ENCODE results near the gene TCL1B.
A peak's percentile ranks its signal among the peaks of the same experiment; 100 is the strongest.

The TCL1B gene

GRCh38 chr14:95659990-95660385, 26.2 kb upstream of the TCL1B start:
- TF ChIP-seq FOXM1 (IDR thresholded peaks at IDR 0.05; ENCODE audit: borderline replicate concordance), result no peak
- TF ChIP-seq NFRKB (IDR thresholded peaks at IDR 0.05), result no peak
- no peak for TF ChIP-seq BHLHE40 (IDR thresholded peaks at IDR 0.05; ENCODE audit: borderline replicate concordance)
- TF ChIP-seq PKNOX1 (IDR thresholded peaks at IDR 0.05), result no peak
- no peak for TF ChIP-seq LEF1 (IDR thresholded peaks at IDR 0.05; ENCODE audit: borderline replicate concordance)
- no peak for TF ChIP-seq FOXK2 (IDR thresholded peaks at IDR 0.05)
- no peak for TF ChIP-seq ARNT (IDR thresholded peaks at IDR 0.05)
- no peak for TF ChIP-seq ELF4 (IDR thresholded peaks at IDR 0.05)
- no peak for TF ChIP-seq L3MBTL2 (conservative IDR thresholded peaks at IDR 0.05)
- no peak for TF ChIP-seq FOXA1 (IDR thresholded peaks at IDR 0.05)
- no peak for DNase-seq (ENCODE audit: extremely low spot score)
- POLR2A ChIA-PET, result no interaction called here
- CTCF ChIA-PET, result interaction anchor here (1.0 kb wide), 1 partner anchor 99 kb away, joined by 3 read pairs; no protein-coding TSS in a partner anchor

- TF ChIP-seq ELF4 (IDR thresholded peaks at IDR 0.05) (no peak), FOXM1 (IDR thresholded peaks at IDR 0.05; ENCODE audit: borderline replicate concordance) (no peak), ZNF384 (IDR thresholded peaks at IDR 0.05) (no peak), SUZ12 (IDR thresholded peaks at IDR 0.05) (no peak), SP1 (IDR thresholded peaks at IDR 0.05) (no peak), BHLHE40 (IDR thresholded peaks at IDR 0.05; ENCODE audit: borderline replicate concordance) (no peak), PKNOX1 (IDR thresholded peaks at IDR 0.05) (no peak), L3MBTL2 (conservative IDR thresholded peaks at IDR 0.05) (no peak), NFRKB (IDR thresholded peaks at IDR 0.05) (no peak), FOXK2 (IDR thresholded peaks at IDR 0.05) (no peak), HDGF (IDR thresholded peaks at IDR 0.05; ENCODE audit: borderline replicate concordance) (no peak), CTBP1 (IDR thresholded peaks at IDR 0.05; ENCODE audit: borderline replicate concordance) (no peak), TARDBP (IDR thresholded peaks at IDR 0.05) (no peak)
- ChIA-PET POLR2A (no interaction called here), CTCF (interaction anchor here (1.0 kb wide), 1 partner anchor 100 kb away, joined by 3 read pairs; no protein-coding TSS in a partner anchor)
- DNase-seq (ENCODE audit: extremely low spot score), result no peak
Measured at GRCh38 chr14:95660651-95661515, 25.3 kb upstream of the TCL1B start.

DNA sequence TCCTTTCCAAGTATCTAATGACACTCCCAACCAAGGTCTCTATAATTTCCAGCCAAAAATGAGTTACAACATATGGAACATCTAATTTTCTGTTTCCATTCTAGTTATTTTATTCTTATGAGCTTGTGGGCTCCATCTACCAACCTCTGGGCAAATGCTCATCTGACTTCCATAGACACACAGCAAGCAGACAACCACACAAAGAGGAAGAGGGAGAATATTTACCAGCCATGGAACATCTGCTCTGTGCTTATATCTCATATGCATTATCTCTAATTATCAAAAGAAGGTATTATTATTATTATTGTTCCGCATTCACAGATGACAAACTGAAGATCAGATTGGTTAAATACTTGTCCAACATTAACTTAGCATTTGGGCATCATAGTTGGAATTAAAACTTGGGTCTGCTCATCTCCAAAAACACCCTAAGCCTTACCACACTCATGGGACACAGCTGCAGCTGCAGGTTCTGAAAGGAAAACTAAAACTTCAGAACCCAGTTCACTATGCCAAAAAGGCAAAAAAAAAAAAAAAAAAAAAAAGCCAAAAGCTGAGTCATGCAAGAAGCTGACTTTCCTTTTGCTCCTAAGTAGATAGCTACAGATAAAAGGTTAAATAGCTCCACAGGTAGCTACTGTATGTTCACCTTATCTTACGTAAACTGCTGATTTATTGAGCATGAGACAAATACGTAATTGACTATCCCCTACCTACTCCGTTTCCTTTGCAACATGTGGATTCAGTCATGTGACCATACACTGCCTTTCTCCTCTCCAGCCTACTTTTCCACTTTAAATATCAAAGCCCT, 23.6 kb upstream of the TCL1B start:
- ChIA-PET POLR2A (no interaction called here), CTCF (interaction anchor here (0.6 kb wide), 1 partner anchor 14 kb away, joined by 3 read pairs; no protein-coding TSS in a partner anchor)
- TF ChIP-seq ZNF384 (IDR thresholded peaks at IDR 0.05), result 0 out of 2 replicates have a peak, but pooled peaks have one; percentile 49
- TF ChIP-seq NFRKB (IDR thresholded peaks at IDR 0.05), result no peak
- DNase-seq (ENCODE audit: extremely low spot score), result no peak

GRCh38 chr14:95663226-95663797, 22.9 kb upstream of the TCL1B start:
- DNase-seq (ENCODE audit: extremely low spot score), result no peak
- ChIA-PET POLR2A (no interaction called here), CTCF (no interaction called here)
- TF ChIP-seq LEF1 (IDR thresholded peaks at IDR 0.05; ENCODE audit: borderline replicate concordance), result no peak
- no peak for TF ChIP-seq CTBP1 (IDR thresholded peaks at IDR 0.05; ENCODE audit: borderline replicate concordance)
- no peak for TF ChIP-seq TARDBP (IDR thresholded peaks at IDR 0.05)
- no peak for TF ChIP-seq ARNT (IDR thresholded peaks at IDR 0.05)
- TF ChIP-seq PKNOX1 (IDR thresholded peaks at IDR 0.05), result no peak
- TF ChIP-seq SP1 (IDR thresholded peaks at IDR 0.05), result no peak
- TF ChIP-seq NFRKB (IDR thresholded peaks at IDR 0.05), result no peak
- TF ChIP-seq FOXK2 (IDR thresholded peaks at IDR 0.05), result no peak
- TF ChIP-seq SUZ12 (IDR thresholded peaks at IDR 0.05), result no peak
- TF ChIP-seq FOXM1 (IDR thresholded peaks at IDR 0.05; ENCODE audit: borderline replicate concordance), result no peak

- TF ChIP-seq FOXM1 (IDR thresholded peaks at IDR 0.05; ENCODE audit: borderline replicate concordance), result no peak
- no peak for TF ChIP-seq NFRKB (IDR thresholded peaks at IDR 0.05)
- TF ChIP-seq CTBP1 (IDR thresholded peaks at IDR 0.05; ENCODE audit: borderline replicate concordance), result no peak
- no peak for DNase-seq (ENCODE audit: extremely low spot score)
- POLR2A ChIA-PET, result no interaction called here
- CTCF ChIA-PET, result interaction anchor here (0.7 kb wide), 1 partner anchor 12 kb away, joined by 3 read pairs; no protein-coding TSS in a partner anchor
Measured at GRCh38 chr14:95664066-95664465, 22.2 kb upstream of the TCL1B start.

GRCh38 chr14:95664546-95664945, 21.7 kb upstream of the TCL1B start:
- POLR2A ChIA-PET, result no interaction called here
- DNase-seq (ENCODE audit: extremely low spot score), result no peak
- CTCF ChIA-PET, result interaction anchor here (0.7 to 1.6 kb wide), 4 partner anchors 13 to 108 kb away, joined by 3 to 4 read pairs (median 4); no protein-coding TSS in a partner anchor
- TF ChIP-seq ZNF384 (IDR thresholded peaks at IDR 0.05) (no peak), BHLHE40 (IDR thresholded peaks at IDR 0.05; ENCODE audit: borderline replicate concordance) (no peak), ARNT (IDR thresholded peaks at IDR 0.05) (no peak), FOXA1 (IDR thresholded peaks at IDR 0.05) (no peak), L3MBTL2 (conservative IDR thresholded peaks at IDR 0.05) (no peak), LEF1 (IDR thresholded peaks at IDR 0.05; ENCODE audit: borderline replicate concordance) (no peak), PKNOX1 (IDR thresholded peaks at IDR 0.05) (no peak), TARDBP (IDR thresholded peaks at IDR 0.05) (no peak), CTBP1 (IDR thresholded peaks at IDR 0.05; ENCODE audit: borderline replicate concordance) (no peak), SP1 (IDR thresholded peaks at IDR 0.05) (no peak), FOXK2 (IDR thresholded peaks at IDR 0.05) (no peak), HDGF (IDR thresholded peaks at IDR 0.05; ENCODE audit: borderline replicate concordance) (no peak), SUZ12 (IDR thresholded peaks at IDR 0.05) (no peak)
